CD14-positive monocyte (primary cell): Measurements from ENCODE around the gene AADACL3. TPM values are rescaled to one million over a fixed set of nuclear protein-coding genes. Genes with fewer than 3 reads are reported as not detected.

ENCODE experiments used
- DNase-seq, 3 donors: peaks; one replicate each; pipeline ENCODE4 v3.0.0-alpha.2; 2011 to 2022
- H2AFZ ChIP-seq: 2 replicates; pipeline ENCODE4 v1.6.0; 2012; ENCODE audit warnings: mild to moderate bottlenecking, low read depth, low read length, inconsistent platforms; ENCODE audit not compliant: insufficient read depth, poor library complexity, severe bottlenecking
- H3K27ac ChIP-seq, 2 donors: 1 replicate in 1 of 2; 2 replicates in 1 of 2; pipeline ENCODE4 v1.5.1; 2012 to 2013; ENCODE audit warnings: low read length in 2 of 2, control low read depth in 1 of 2, inconsistent platforms in 1 of 2, low read depth in 1 of 2, mild to moderate bottlenecking in 1 of 2
- H3K27me3 ChIP-seq, 2 donors: one replicate each; pipeline versions ENCODE4 v1.6.0 to v1.6.1; 2011 to 2013; ENCODE audit warnings: low read length in 2 of 2; ENCODE audit not compliant: control insufficient read depth in 2 of 2, insufficient read depth in 2 of 2
- H3K36me3 ChIP-seq, 2 donors: replicated peaks in 1 of 2; 1 replicate in 1 of 2; 2 replicates in 1 of 2; pipeline versions ENCODE4 v1.5.1 to v1.6.1; 2012 to 2013; ENCODE audit warnings: low read length in 2 of 2, control low read depth in 1 of 2, inconsistent platforms in 1 of 2, mild to moderate bottlenecking in 1 of 2; ENCODE audit not compliant: insufficient read depth in 2 of 2, control insufficient read depth in 1 of 2
- H3K4me1 ChIP-seq, 2 donors: 1 replicate in 1 of 2; 2 replicates in 1 of 2; pipeline versions ENCODE4 v1.5.1 to v1.6.1; 2012 to 2013; ENCODE audit warnings: low read length in 2 of 2, control low read depth in 1 of 2, inconsistent platforms in 1 of 2, mild to moderate bottlenecking in 1 of 2, moderate library complexity in 1 of 2; ENCODE audit not compliant: insufficient read depth in 2 of 2, control insufficient read depth in 1 of 2
- H3K4me2 ChIP-seq: replicated peaks from 2 replicates; pipeline ENCODE3; 2012; ENCODE audit warnings: low read length, moderate library complexity, mild to moderate bottlenecking; ENCODE audit not compliant: poor library complexity, severe bottlenecking; ENCODE audit errors: extremely low read depth
- H3K4me3 ChIP-seq, 3 experiments: fragments of 200-600 bp in 1 of 3; sonication (generic) in 1 of 3; replicated peaks in 1 of 3; 1 replicate in 2 of 3; 2 replicates in 1 of 3; pipeline ENCODE4 v1.5.1; 2011 to 2013; ENCODE audit warnings: low read length in 3 of 3, mild to moderate bottlenecking in 3 of 3, control low read depth in 2 of 3, low read depth in 2 of 3, inconsistent platforms in 1 of 3, moderate library complexity in 1 of 3
- H3K79me2 ChIP-seq: 2 replicates; pipeline ENCODE4 v1.6.0; 2012; ENCODE audit warnings: mild to moderate bottlenecking, control low read depth, inconsistent platforms, low read length, moderate library complexity; ENCODE audit not compliant: insufficient read depth
- H3K9ac ChIP-seq: 2 replicates; pipeline ENCODE4 v1.6.0; 2017; ENCODE audit warnings: low read length, mild to moderate bottlenecking; ENCODE audit not compliant: insufficient read depth, poor library complexity, severe bottlenecking
- H3K9me3 ChIP-seq, 2 donors: replicated peaks in 1 of 2; 1 replicate in 1 of 2; 2 replicates in 1 of 2; pipeline versions ENCODE4 v1.5.1 to v1.6.1; 2012 to 2013; ENCODE audit warnings: low read length in 2 of 2, control low read depth in 1 of 2; ENCODE audit not compliant: control insufficient read depth in 1 of 2, insufficient read depth in 1 of 2
- H4K20me1 ChIP-seq: 2 replicates; pipeline ENCODE4 v1.6.0; 2012; ENCODE audit warnings: mild to moderate bottlenecking, low read length, control low read depth, moderate library complexity; ENCODE audit not compliant: insufficient read depth
- H3K27ac Mint-ChIP-seq, 7 donors: one replicate each; pipeline ENCODE4 v1.8.0; 2020; ENCODE audit warnings: mild to moderate bottlenecking in 7 of 7, mixed read lengths in 7 of 7, moderate library complexity in 6 of 7, inconsistent platforms in 2 of 7
- H3K27me3 Mint-ChIP-seq, 3 donors: one replicate each; pipeline ENCODE4 v1.8.0; 2021 to 2022; ENCODE audit warnings: low read depth in 3 of 3, mild to moderate bottlenecking in 3 of 3, mixed read lengths in 3 of 3, moderate library complexity in 3 of 3, inconsistent platforms in 1 of 3
- H3K36me3 Mint-ChIP-seq, 2 donors: one replicate each; pipeline ENCODE4 v1.8.0; 2020; ENCODE audit warnings: mixed read lengths in 2 of 2, inconsistent platforms in 1 of 2, mild to moderate bottlenecking in 1 of 2
- H3K4me1 Mint-ChIP-seq: one replicate; pipeline ENCODE4 v1.8.0; 2020; ENCODE audit warnings: mild to moderate bottlenecking, mixed read lengths
- H3K4me3 Mint-ChIP-seq, 2 donors: one replicate each; pipeline ENCODE4 v1.8.0; 2020; ENCODE audit warnings: mild to moderate bottlenecking in 2 of 2, mixed read lengths in 2 of 2, moderate library complexity in 1 of 2
- H3K9me3 Mint-ChIP-seq, 7 donors: one replicate each; pipeline ENCODE4 v1.8.0; 2020 to 2022; ENCODE audit warnings: mixed read lengths in 7 of 7, mild to moderate bottlenecking in 6 of 7, moderate library complexity in 6 of 7, inconsistent platforms in 2 of 7
- WGBS: methylation state at CpG from one replicate; pipeline ENCODE4 v1.1.5; 2013; ENCODE audit warnings: missing lambda C conversion rate; ENCODE audit not compliant: insufficient coverage; 5-methylcytosine and 5-hydroxymethylcytosine counted together
- intact Hi-C, 2 donors: fragments of 100-400 bp; cut with micrococcal nuclease; formaldehyde crosslinking; loops; one replicate each; pipeline versions ENCODE4 v1.15.0 to v1.15.1; 2023
- polyA plus RNA-seq, 3 donors: library from polyadenylated mRNA; depleted of rRNA in 1 of 3; unstranded in 2 of 3; stranded (reverse) in 1 of 3; fragments of 300-500 nt in 2 of 3; fragments of >200 nt in 1 of 3; fragmentation: Illumina TruSeq in 2 of 3; gene quantifications; 1 replicate in 2 of 3; 2 replicates in 1 of 3; pipeline ENCODE4 v1.2.3, GENCODE V29; 2012 to 2021
- TF ChIP-seq, protein P1 (sequence below): fragments of 200-600 bp; IDR thresholded peaks from one replicate; pipeline ENCODE4 v1.8.0; 2022; ENCODE audit warnings: antibody characterized with exemption, mild to moderate bottlenecking

Gene AADACL3
- polyA plus RNA-seq, 3 donors, result not detected

DNA sequence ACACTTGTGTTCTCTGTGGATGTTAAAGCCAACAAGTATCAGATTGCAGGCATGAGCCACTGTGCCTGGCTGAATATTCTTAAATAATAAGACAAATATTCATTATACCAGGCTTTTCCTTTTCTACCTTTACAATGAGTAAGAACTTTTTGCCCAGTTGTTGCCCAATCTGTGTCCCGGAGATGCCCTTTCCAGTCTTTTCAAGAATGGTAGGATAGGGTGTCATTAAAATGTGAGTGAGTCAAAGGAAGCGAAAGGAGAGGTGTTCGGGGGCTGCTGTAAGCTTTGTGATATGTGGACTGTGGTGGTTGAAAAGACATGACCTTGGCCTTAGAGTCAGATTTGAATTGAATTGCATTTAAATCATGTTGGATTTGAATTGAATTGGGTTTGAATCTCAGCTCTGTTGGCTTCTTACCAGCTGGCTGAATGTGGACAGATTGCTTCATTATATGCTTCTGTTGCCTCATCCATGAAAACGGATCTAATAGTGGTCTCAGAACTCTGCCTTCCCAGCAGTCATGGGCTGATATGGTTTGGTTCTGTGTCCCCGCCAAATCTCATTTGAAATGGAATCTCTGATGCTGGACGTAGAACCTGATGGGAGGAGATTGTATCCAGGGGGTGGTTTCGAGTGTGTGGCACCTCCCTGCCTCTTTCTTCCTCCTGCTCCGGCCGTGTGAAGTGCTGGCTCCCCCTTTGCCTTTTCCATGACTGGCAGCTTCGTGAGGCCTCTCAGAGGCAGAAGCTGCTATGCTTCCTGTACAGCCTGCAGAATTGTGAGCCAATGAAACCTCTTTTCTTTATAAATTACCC is 22.7 kb upstream of the AADACL3 start:
- peaks cover 3 to 10% (median 6%) of the 10 kb centered on the region in 3 donors for H3K27me3 Mint-ChIP-seq
- Histone ChIP-seq H3K4me1 (no peaks in the 10 kb centered on the region), H3K36me3 (no peaks in the 10 kb centered on the region), H2AFZ (no peak overlapping the region), H3K4me3 (no peak overlapping the region), H3K27me3 (peaks cover 0 to 5% of the 10 kb centered on the region in 2 donors), H3K4me2 (no peak overlapping the region), H4K20me1 (no peaks in the 10 kb centered on the region), H3K9ac (no peak overlapping the region), H3K79me2 (no peaks in the 10 kb centered on the region), H3K27ac (no peak overlapping the region), H3K9me3 (no peaks in the 10 kb centered on the region)
- no peak overlapping the region for H3K27ac Mint-ChIP-seq
- no peak overlapping the region for H3K4me3 Mint-ChIP-seq
- no peak for DNase-seq
- TF ChIP-seq, protein P1, sequence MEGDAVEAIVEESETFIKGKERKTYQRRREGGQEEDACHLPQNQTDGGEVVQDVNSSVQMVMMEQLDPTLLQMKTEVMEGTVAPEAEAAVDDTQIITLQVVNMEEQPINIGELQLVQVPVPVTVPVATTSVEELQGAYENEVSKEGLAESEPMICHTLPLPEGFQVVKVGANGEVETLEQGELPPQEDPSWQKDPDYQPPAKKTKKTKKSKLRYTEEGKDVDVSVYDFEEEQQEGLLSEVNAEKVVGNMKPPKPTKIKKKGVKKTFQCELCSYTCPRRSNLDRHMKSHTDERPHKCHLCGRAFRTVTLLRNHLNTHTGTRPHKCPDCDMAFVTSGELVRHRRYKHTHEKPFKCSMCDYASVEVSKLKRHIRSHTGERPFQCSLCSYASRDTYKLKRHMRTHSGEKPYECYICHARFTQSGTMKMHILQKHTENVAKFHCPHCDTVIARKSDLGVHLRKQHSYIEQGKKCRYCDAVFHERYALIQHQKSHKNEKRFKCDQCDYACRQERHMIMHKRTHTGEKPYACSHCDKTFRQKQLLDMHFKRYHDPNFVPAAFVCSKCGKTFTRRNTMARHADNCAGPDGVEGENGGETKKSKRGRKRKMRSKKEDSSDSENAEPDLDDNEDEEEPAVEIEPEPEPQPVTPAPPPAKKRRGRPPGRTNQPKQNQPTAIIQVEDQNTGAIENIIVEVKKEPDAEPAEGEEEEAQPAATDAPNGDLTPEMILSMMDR, result no peak
- H3K9me3 Mint-ChIP-seq, result peaks cover 0 to 2% (median 0%) of the 10 kb centered on the region in 7 donors
- H3K36me3 Mint-ChIP-seq, result no peaks in the 10 kb centered on the region
- intact Hi-C loops, result no loop called here
- no peaks in the 10 kb centered on the region for H3K4me1 Mint-ChIP-seq
- WGBS, result 82% methylated on average over 8 of the region's 10 CpGs

- Histone ChIP-seq H3K36me3 (no peaks in the 10 kb centered on the region), H3K27ac (no peak overlapping the region), H3K4me1 (no peaks in the 10 kb centered on the region), H3K9me3 (no peaks in the 10 kb centered on the region), H3K4me3 (no peak overlapping the region), H2AFZ (no peak overlapping the region), H4K20me1 (no peaks in the 10 kb centered on the region), H3K79me2 (no peaks in the 10 kb centered on the region), H3K4me2 (no peak overlapping the region), H3K9ac (no peak overlapping the region), H3K27me3 (peaks cover 0 to 5% of the 10 kb centered on the region in 2 donors)
- Mint-ChIP-seq H3K36me3 (no peaks in the 10 kb centered on the region), H3K4me3 (no peak overlapping the region), H3K27ac (no peak overlapping the region), H3K4me1 (no peaks in the 10 kb centered on the region), H3K27me3 (peaks cover 3 to 13% (median 3%) of the 10 kb centered on the region in 3 donors), H3K9me3 (peaks cover 2 to 12% (median 7%) of the 10 kb centered on the region in 7 donors)
- TF ChIP-seq, protein P1, result no peak
- no peak for DNase-seq
- 80% methylated on average over 1 of the region's 3 CpGs for WGBS
- intact Hi-C loops, result no loop called here
Observed at GRCh38 chr1:12696658-12697057, 19.3 kb upstream of the AADACL3 start.
